Trophoblast cell (in vitro differentiated cells and primary cell): ENCODE results near the gene CTAGE4.
A peak's percentile ranks its signal among the peaks of the same experiment; 100 is the strongest.
"Not testable (repeated sequence)": the region's sequence is repeated elsewhere in the genome, so short reads cannot be mapped to it uniquely, and the experiment has no call there.

Source experiments
- DNase-seq, 2 donors: peaks; one replicate each; pipeline ENCODE4 v3.0.0-alpha.2; 2016
- H2AFZ ChIP-seq: 2 replicates; pipeline ENCODE4 v1.6.1; 2013; ENCODE audit warnings: low read length, moderate library complexity, mild to moderate bottlenecking; ENCODE audit not compliant: insufficient read depth, poor library complexity
- H2AK5ac ChIP-seq: 2 replicates; pipeline ENCODE4 v1.6.1; 2013; ENCODE audit warnings: mild to moderate bottlenecking, low read length
- H2BK120ac ChIP-seq: 2 replicates; pipeline ENCODE4 v1.6.1; 2013; ENCODE audit warnings: low read length, mild to moderate bottlenecking, moderate library complexity; ENCODE audit not compliant: insufficient read depth, poor library complexity
- H2BK12ac ChIP-seq: 2 replicates; pipeline ENCODE4 v1.6.1; 2013; ENCODE audit warnings: mild to moderate bottlenecking, low read length, moderate library complexity
- H2BK5ac ChIP-seq: 2 replicates; pipeline ENCODE4 v1.6.1; 2013; ENCODE audit warnings: low read length, low read depth, moderate library complexity, mild to moderate bottlenecking; ENCODE audit not compliant: poor library complexity
- H3K14ac ChIP-seq: 2 replicates; pipeline ENCODE4 v1.6.1; 2013; ENCODE audit warnings: mild to moderate bottlenecking, low read length
- H3K18ac ChIP-seq: 2 replicates; pipeline ENCODE4 v1.6.1; 2013; ENCODE audit warnings: mild to moderate bottlenecking, low read length
- H3K23ac ChIP-seq: 2 replicates; pipeline ENCODE4 v1.6.1; 2013; ENCODE audit warnings: low read length
- H3K27ac ChIP-seq: 2 replicates; pipeline ENCODE4 v1.5.1; 2013; ENCODE audit warnings: low read depth, mild to moderate bottlenecking, inconsistent platforms, low read length, moderate library complexity
- H3K27me3 ChIP-seq: 2 replicates; pipeline ENCODE4 v1.6.1; 2013; ENCODE audit warnings: inconsistent platforms, mild to moderate bottlenecking, low read length, moderate library complexity; ENCODE audit not compliant: insufficient read depth
- H3K36me3 ChIP-seq, 2 experiments: 1 replicate in 1 of 2; 2 replicates in 1 of 2; pipeline ENCODE4 v1.6.1; 2013; ENCODE audit warnings: low read length in 2 of 2, mild to moderate bottlenecking in 2 of 2, moderate library complexity in 1 of 2; ENCODE audit not compliant: insufficient read depth in 2 of 2, control insufficient read depth in 1 of 2
- H3K4ac ChIP-seq: 2 replicates; pipeline ENCODE4 v1.6.1; 2013; ENCODE audit warnings: low read depth, mild to moderate bottlenecking, low read length, moderate library complexity
- H3K4me1 ChIP-seq, 2 experiments: 1 replicate in 1 of 2; 2 replicates in 1 of 2; pipeline ENCODE4 v1.6.1; 2013; ENCODE audit warnings: low read length in 2 of 2, mild to moderate bottlenecking in 2 of 2, moderate library complexity in 1 of 2; ENCODE audit not compliant: insufficient read depth in 2 of 2, control insufficient read depth in 1 of 2
- H3K4me2 ChIP-seq: 2 replicates; pipeline ENCODE4 v1.6.1; 2013; ENCODE audit warnings: inconsistent platforms, mild to moderate bottlenecking, low read length, moderate library complexity
- H3K4me3 ChIP-seq: 2 replicates; pipeline ENCODE4 v1.5.1; 2013; ENCODE audit warnings: mild to moderate bottlenecking, low read depth, low read length, inconsistent platforms
- H3K79me1 ChIP-seq: one replicate; pipeline ENCODE4 v1.6.1; 2013; ENCODE audit warnings: low read length
- H3K79me2 ChIP-seq: 2 replicates; pipeline ENCODE4 v1.6.1; 2013; ENCODE audit warnings: low read length, mild to moderate bottlenecking; ENCODE audit not compliant: control insufficient read depth, insufficient read depth, poor library complexity
- H3K9ac ChIP-seq: 2 replicates; pipeline ENCODE4 v1.6.1; 2013; ENCODE audit warnings: mild to moderate bottlenecking, low read length
- H3K9me3 ChIP-seq: 2 replicates; pipeline ENCODE4 v1.6.1; 2013; ENCODE audit warnings: low read depth, mild to moderate bottlenecking, control low read depth, inconsistent platforms, low read length; ENCODE audit not compliant: insufficient read depth
- H4K12ac ChIP-seq: 2 replicates; pipeline ENCODE4 v1.6.1; 2013; ENCODE audit warnings: low read depth, mild to moderate bottlenecking, low read length, moderate library complexity
- H4K8ac ChIP-seq: 2 replicates; pipeline ENCODE4 v1.6.1; 2013; ENCODE audit warnings: low read depth, mild to moderate bottlenecking, low read length, moderate library complexity
- H4K91ac ChIP-seq: one replicate; pipeline ENCODE4 v1.6.1; 2013; ENCODE audit warnings: low read depth, mild to moderate bottlenecking, low read length, moderate library complexity
- WGBS: extraction: QIAGEN DNeasy Blood & Tissue Kit; methylation state at CpG from one replicate; pipeline ENCODE4 v1.1.7; 2013; ENCODE audit warnings: missing lambda C conversion rate; ENCODE audit not compliant: insufficient read length, insufficient coverage; ENCODE audit errors: extremely low coverage; 5-methylcytosine and 5-hydroxymethylcytosine counted together

The CTAGE4 gene

GRCh38 chr7:144223675-144224074 is 40.4 kb downstream of the CTAGE4 start:
- H3K36me3 ChIP-seq, H3K4me3 ChIP-seq, DNase-seq, H3K18ac ChIP-seq, H4K12ac ChIP-seq, H4K91ac ChIP-seq, H2BK12ac ChIP-seq, H3K79me2 ChIP-seq, H3K4ac ChIP-seq, H3K23ac ChIP-seq, H3K4me2 ChIP-seq, H3K9me3 ChIP-seq, H2AK5ac ChIP-seq, H3K4me1 ChIP-seq, H3K14ac ChIP-seq, H2AFZ ChIP-seq, H2BK5ac ChIP-seq, H2BK120ac ChIP-seq, H4K8ac ChIP-seq, H3K27ac ChIP-seq, H3K27me3 ChIP-seq, H3K79me1 ChIP-seq, H3K9ac ChIP-seq: not testable (repeated sequence)

- not testable (repeated sequence) for H2BK5ac ChIP-seq, H4K8ac ChIP-seq, H2BK120ac ChIP-seq, H3K9ac ChIP-seq, H3K23ac ChIP-seq, H3K4me3 ChIP-seq, H3K27ac ChIP-seq, H4K91ac ChIP-seq, H2BK12ac ChIP-seq, H2AK5ac ChIP-seq, H4K12ac ChIP-seq, H3K79me2 ChIP-seq, H3K4me2 ChIP-seq, H2AFZ ChIP-seq, H3K9me3 ChIP-seq, H3K79me1 ChIP-seq, H3K36me3 ChIP-seq, H3K18ac ChIP-seq, H3K14ac ChIP-seq, H3K27me3 ChIP-seq, H3K4ac ChIP-seq, H3K4me1 ChIP-seq
- peak; percentile 0 for DNase-seq
- WGBS = no CpG with 5 or more reads among the region's 4 CpGs
Measured at GRCh38 chr7:144226866-144227265, 43.6 kb downstream of the CTAGE4 start.

- not testable (repeated sequence) for H3K36me3 ChIP-seq, H4K8ac ChIP-seq, H4K91ac ChIP-seq, H3K14ac ChIP-seq, H3K9me3 ChIP-seq, H3K9ac ChIP-seq, H3K18ac ChIP-seq, H2BK12ac ChIP-seq, H3K79me2 ChIP-seq, H3K4me2 ChIP-seq, H3K27ac ChIP-seq, H2AFZ ChIP-seq, H3K4me1 ChIP-seq, H4K12ac ChIP-seq, H2BK120ac ChIP-seq, H3K4me3 ChIP-seq, DNase-seq, H3K79me1 ChIP-seq, H3K4ac ChIP-seq, H2AK5ac ChIP-seq, H3K27me3 ChIP-seq, H3K23ac ChIP-seq, H2BK5ac ChIP-seq
- WGBS = no CpG with 5 or more reads among the region's 3 CpGs
Measured at GRCh38 chr7:144228810-144229209, 45.5 kb downstream of the CTAGE4 start.

- not testable (repeated sequence) for H3K79me1 ChIP-seq, H3K36me3 ChIP-seq, H3K9ac ChIP-seq, H4K8ac ChIP-seq, H4K91ac ChIP-seq, H3K18ac ChIP-seq, H3K4ac ChIP-seq, H2BK120ac ChIP-seq, H3K14ac ChIP-seq, H3K27ac ChIP-seq, H3K4me1 ChIP-seq, H3K9me3 ChIP-seq, H3K4me2 ChIP-seq, H2AK5ac ChIP-seq, H2BK12ac ChIP-seq, H3K4me3 ChIP-seq, H3K27me3 ChIP-seq, H3K23ac ChIP-seq, H2AFZ ChIP-seq, DNase-seq, H4K12ac ChIP-seq, H3K79me2 ChIP-seq, H2BK5ac ChIP-seq
- WGBS = no CpG with 5 or more reads among the region's 2 CpGs
Measured at GRCh38 chr7:144231027-144231426, 47.8 kb downstream of the CTAGE4 start.

- not testable (repeated sequence) for H3K79me2 ChIP-seq, H2BK120ac ChIP-seq, H3K27me3 ChIP-seq, H4K8ac ChIP-seq, H3K4me3 ChIP-seq, H3K27ac ChIP-seq, H2AFZ ChIP-seq, H2BK5ac ChIP-seq, H2BK12ac ChIP-seq, H3K36me3 ChIP-seq, H3K4me2 ChIP-seq, H4K91ac ChIP-seq, H3K9ac ChIP-seq, H3K4me1 ChIP-seq, H4K12ac ChIP-seq, H3K18ac ChIP-seq, H3K9me3 ChIP-seq, H3K79me1 ChIP-seq, H3K4ac ChIP-seq, H2AK5ac ChIP-seq, H3K14ac ChIP-seq, DNase-seq, H3K23ac ChIP-seq
- no CpG with 5 or more reads among the region's 1 CpG for WGBS
Measured at GRCh38 chr7:144233039-144233438, 49.8 kb downstream of the CTAGE4 start.
